Measurements from ENCODE around the gene MLPH.

The MLPH gene

GRCh38 chr2:237603049-237603717 is 116.1 kb downstream of the MLPH start:
- Histone ChIP-seq H3K4me2 (ENCODE audit: insufficient read depth, low read length) (no peak overlapping the region), H3K27me3 (ENCODE audit: insufficient read depth, low read length, poor library complexity) (peaks cover 7% of the 10 kb centered on the region), H3K36me3 (ENCODE audit: insufficient read depth, low read length) (no peaks in the 10 kb centered on the region), H3K79me2 (ENCODE audit: insufficient read depth, low read length) (no peaks in the 10 kb centered on the region), H3K4me1 (ENCODE audit: insufficient read depth, low read length) (no peaks in the 10 kb centered on the region), H3K9ac (ENCODE audit: low read depth, low read length) (no peak overlapping the region), H4K20me1 (ENCODE audit: insufficient read depth, low read length) (no peaks in the 10 kb centered on the region; the same call in 1 of the 2 replicates), H3K27ac (ENCODE audit: low read length) (no peak overlapping the region), H3K4me3 (ENCODE audit: low read depth in 1 of 2, low read length in 2 of 2) (no peak overlapping the region), H2AFZ (ENCODE audit: low read depth, low read length) (no peak overlapping the region), H3K9me3 (ENCODE audit: insufficient read depth, low read length, severe bottlenecking) (no peaks in the 10 kb centered on the region)
- DNase-seq (no peak), ATAC-seq (ENCODE audit: insufficient read depth, low read depth) (no peak)
- TF ChIP-seq CTCF (IDR thresholded peaks at IDR 0.05; ENCODE audit: borderline replicate concordance, extremely low read depth, low read length, poor library complexity, severe bottlenecking) (no peak), EZH2 (IDR thresholded peaks at IDR 0.05; ENCODE audit: borderline replicate concordance, low read depth, low read length, severe bottlenecking) (no peak)

DNA sequence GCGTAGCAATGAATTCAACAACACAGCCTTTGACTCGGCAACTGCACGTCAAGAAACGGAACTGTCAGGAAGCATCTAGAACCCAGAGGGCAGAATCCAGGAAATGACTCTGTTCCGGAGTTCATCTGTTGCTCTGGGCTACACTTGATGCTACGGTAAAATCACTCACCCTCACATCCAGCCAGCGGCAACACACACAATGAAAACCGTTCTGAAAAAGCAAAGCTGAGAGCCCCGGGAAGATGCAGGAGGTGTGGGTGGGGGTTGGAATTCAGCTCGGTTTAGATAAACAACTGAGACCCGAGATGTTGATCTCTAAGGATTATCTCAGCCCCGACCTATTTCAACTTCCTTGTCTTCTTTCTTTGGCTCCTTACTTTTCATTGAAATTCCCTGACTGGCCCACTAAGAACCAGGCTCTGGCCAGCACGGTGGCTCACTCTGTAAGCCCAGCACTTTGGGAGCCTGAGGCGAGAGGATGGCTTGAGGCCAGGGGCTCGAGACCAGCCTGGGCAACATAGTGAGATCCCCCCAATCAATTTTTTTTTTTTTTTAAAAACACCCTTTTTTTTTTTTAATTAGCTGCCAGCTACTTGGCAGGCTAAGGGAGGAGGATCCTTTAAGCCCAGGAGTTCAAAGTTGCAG is 116.8 kb downstream of the MLPH start:
- Histone ChIP-seq H3K4me1 (ENCODE audit: insufficient read depth, low read length) (no peaks in the 10 kb centered on the region), H3K4me3 (ENCODE audit: low read depth in 1 of 2, low read length in 2 of 2) (no peak overlapping the region), H3K36me3 (ENCODE audit: insufficient read depth, low read length) (no peaks in the 10 kb centered on the region), H3K9me3 (ENCODE audit: insufficient read depth, low read length, severe bottlenecking) (no peaks in the 10 kb centered on the region), H4K20me1 (ENCODE audit: insufficient read depth, low read length) (no peaks in the 10 kb centered on the region; the same call in 1 of the 2 replicates), H3K27me3 (ENCODE audit: insufficient read depth, low read length, poor library complexity) (peaks cover 7% of the 10 kb centered on the region), H3K9ac (ENCODE audit: low read depth, low read length) (no peak overlapping the region), H3K79me2 (ENCODE audit: insufficient read depth, low read length) (no peaks in the 10 kb centered on the region), H3K27ac (ENCODE audit: low read length) (no peak overlapping the region), H3K4me2 (ENCODE audit: insufficient read depth, low read length) (no peak overlapping the region), H2AFZ (ENCODE audit: low read depth, low read length) (no peak overlapping the region)
- ATAC-seq (ENCODE audit: insufficient read depth, low read depth): no peak
- no peak for DNase-seq
- TF ChIP-seq CTCF (IDR thresholded peaks at IDR 0.05; ENCODE audit: borderline replicate concordance, extremely low read depth, low read length, poor library complexity, severe bottlenecking): no peak
- TF ChIP-seq EZH2 (IDR thresholded peaks at IDR 0.05; ENCODE audit: borderline replicate concordance, low read depth, low read length, severe bottlenecking): no peak

DNA sequence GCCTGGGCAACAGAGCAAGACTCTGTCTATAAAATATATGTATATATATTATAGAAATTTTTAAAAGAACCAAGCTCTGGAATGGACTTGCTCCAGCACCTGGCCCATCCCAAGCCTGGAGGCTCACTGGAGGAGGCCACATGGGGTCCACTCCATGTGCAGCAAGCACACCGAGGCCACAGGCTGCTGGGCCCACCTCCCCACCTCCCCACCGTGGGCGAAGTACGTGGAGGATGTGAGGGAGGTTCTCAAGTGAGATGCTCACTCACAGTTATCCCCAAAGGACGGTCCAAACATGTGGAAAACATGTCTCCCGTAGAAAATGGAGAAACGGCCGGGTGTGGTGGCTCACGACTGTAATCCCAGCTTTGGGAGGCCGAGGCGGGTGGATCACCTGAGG is 117.3 kb downstream of the MLPH start:
- no peaks in the 10 kb centered on the region; the same call in 1 of the 2 replicates for H4K20me1 ChIP-seq (ENCODE audit: insufficient read depth, low read length)
- no peak overlapping the region for H2AFZ ChIP-seq (ENCODE audit: low read depth, low read length)
- DNase-seq (no peak), ATAC-seq (ENCODE audit: insufficient read depth, low read depth) (no peak)
- H3K27ac ChIP-seq (ENCODE audit: low read length): no peak overlapping the region
- H3K4me1 ChIP-seq (ENCODE audit: insufficient read depth, low read length): no peaks in the 10 kb centered on the region
- TF ChIP-seq EZH2 (IDR thresholded peaks at IDR 0.05; ENCODE audit: borderline replicate concordance, low read depth, low read length, severe bottlenecking): no peak
- no peak for TF ChIP-seq CTCF (IDR thresholded peaks at IDR 0.05; ENCODE audit: borderline replicate concordance, extremely low read depth, low read length, poor library complexity, severe bottlenecking)
- no peak overlapping the region for H3K9ac ChIP-seq (ENCODE audit: low read depth, low read length)
- no peak overlapping the region for H3K4me3 ChIP-seq (ENCODE audit: low read depth in 1 of 2, low read length in 2 of 2)
- H3K36me3 ChIP-seq (ENCODE audit: insufficient read depth, low read length): no peaks in the 10 kb centered on the region
- H3K79me2 ChIP-seq (ENCODE audit: insufficient read depth, low read length): no peaks in the 10 kb centered on the region
- H3K27me3 ChIP-seq (ENCODE audit: insufficient read depth, low read length, poor library complexity): peaks cover 7% of the 10 kb centered on the region
- no peak overlapping the region for H3K4me2 ChIP-seq (ENCODE audit: insufficient read depth, low read length)
- no peaks in the 10 kb centered on the region for H3K9me3 ChIP-seq (ENCODE audit: insufficient read depth, low read length, severe bottlenecking)

Measured in DND-41 (cell line).